ENCODE data around the gene HDAC4. TPM values are rescaled to one million over a fixed set of nuclear protein-coding genes. Genes with fewer than 3 reads are reported as not detected.
A peak's percentile ranks its signal among the peaks of the same experiment; 100 is the strongest.

The HDAC4 gene
- total and polyA plus RNA-seq, 9 of the 15 experiments (the other 6 are each of a cell fraction or from before 2014, with no cell fraction given) = 0.11 to 20.2 (median 4.0) TPM

- TF ChIP-seq CHAMP1 (IDR thresholded peaks at IDR 0.05) = no peak
- TF ChIP-seq NUFIP1 (IDR thresholded peaks at IDR 0.05; ENCODE audit: partially characterized antibody) = no peak
Measured at GRCh38 chr2:239405071-239405470, 4.3 kb upstream of the HDAC4 start (continued).

GRCh38 chr2:239402666-239403065, 1.8 kb upstream of the HDAC4 start:
- POLR2A ChIA-PET = interaction anchor here (0.6 kb wide), 1 partner anchor 123 kb away, joined by 4 read pairs; no protein-coding TSS in a partner anchor
- Histone ChIP-seq H3K4me2 (ENCODE audit: insufficient read depth, low read length) (peak overlapping the region; percentile 84; the same call in 1 of the 2 replicates), H3K36me3 (ENCODE audit: control insufficient read depth, insufficient read depth, low read length) (no peaks in the 10 kb centered on the region), H3K79me2 (ENCODE audit: control insufficient read depth, insufficient read depth, low read length) (peaks cover 24% of the 10 kb centered on the region), H4K20me1 (replicated peaks; ENCODE audit: control insufficient read depth, insufficient read depth, low read length) (no peaks in the 10 kb centered on the region), H3K27ac (ENCODE audit: extremely low read depth, low read depth, low read length) (no peak overlapping the region), H2AFZ (ENCODE audit: low read depth, low read length) (no peak overlapping the region), H3K9me3 (replicated peaks; ENCODE audit: control insufficient read depth, insufficient read depth, low read depth, low read length) (no peaks in the 10 kb centered on the region), H3K4me3 (no peak overlapping the region), H3K9ac (ENCODE audit: insufficient read depth in 1 of 2, low read depth in 2 of 2, low read length in 2 of 2) (peak overlapping the region; percentile 36 to 96; a peak in 2 of 4 replicates), H3K27me3 (ENCODE audit: control insufficient read depth in 2 of 2, insufficient read depth in 2 of 2, low read length in 2 of 2) (peaks cover 0 to 12% of the 10 kb centered on the region in 2 experiments; a peak in 2 of 5 replicates), H3K4me1 (replicated peaks in 1 of 2; ENCODE audit: control insufficient read depth in 2 of 2, insufficient read depth in 2 of 2, low read length in 2 of 2) (peaks cover 3 to 15% of the 10 kb centered on the region in 2 experiments; a peak in 4 of 5 replicates), H3K9me1 (ENCODE audit: control insufficient read depth, insufficient read depth, low read length) (no peaks in the 10 kb centered on the region)
- ATAC-seq (no peak), FAIRE-seq (peak; percentile 51), DNase-seq (ENCODE audit: extremely low read depth in 1 of 4, low spot score in 3 of 4) (no peak)
- WGBS (ENCODE audit: insufficient coverage, low coverage, missing lambda C conversion rate) = 93% methylated on average over 7 of the region's 11 CpGs
- intact Hi-C loops (cut with micrococcal nuclease) = no loop called here
- CTCF ChIA-PET (ENCODE audit: low intra/inter-chr PET ratio) = no interaction called here
- TF ChIP-seq HBP1 (CRISPR knock-in tag; IDR thresholded peaks at IDR 0.05) = no peak
- no peak for TF ChIP-seq HES1 (IDR thresholded peaks at IDR 0.05; ENCODE audit: low read depth)
- no peak for TF ChIP-seq FOSL1 (tag; conservative IDR thresholded peaks at IDR 0.05)
- no peak for TF ChIP-seq ZNF551 (CRISPR knock-in tag; IDR thresholded peaks at IDR 0.05)
- BruUV-seq (replicated peaks) = no TSS peak
- in situ Hi-C loops (cut with MboI) = no loop called here
